ENCODE data around the gene C2orf92. TPM values are rescaled to one million over a fixed set of nuclear protein-coding genes. Genes with fewer than 3 reads are reported as not detected.

Gene C2orf92
- polyA plus RNA-seq = 0.56 and 2.0 TPM in 2 replicates

DNA sequence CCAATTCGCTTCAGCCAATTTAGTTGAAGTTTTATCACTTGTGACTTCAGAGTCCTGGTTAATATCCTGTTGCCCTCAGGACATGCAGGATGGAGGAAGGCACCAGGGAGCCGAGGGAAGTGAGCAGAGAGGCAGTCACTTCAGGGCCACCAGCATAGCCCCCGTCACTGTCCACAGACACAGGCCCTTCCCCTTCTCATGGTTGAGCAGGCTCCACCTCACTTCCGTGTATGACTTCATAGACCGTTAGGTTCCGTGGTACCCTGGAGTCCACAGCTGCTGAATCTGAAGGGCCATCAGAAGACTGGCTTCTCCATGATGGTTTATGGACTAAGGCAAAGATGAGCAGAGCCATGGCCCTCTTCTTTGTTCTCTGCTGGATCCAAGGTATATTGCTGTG, at the start of gene C2orf92:
TSS of gene C2orf92 (plus strand) at position 266 of the 400 bp plus-strand sequence. CDS start at position 342, 76 bp downstream.

DNA sequence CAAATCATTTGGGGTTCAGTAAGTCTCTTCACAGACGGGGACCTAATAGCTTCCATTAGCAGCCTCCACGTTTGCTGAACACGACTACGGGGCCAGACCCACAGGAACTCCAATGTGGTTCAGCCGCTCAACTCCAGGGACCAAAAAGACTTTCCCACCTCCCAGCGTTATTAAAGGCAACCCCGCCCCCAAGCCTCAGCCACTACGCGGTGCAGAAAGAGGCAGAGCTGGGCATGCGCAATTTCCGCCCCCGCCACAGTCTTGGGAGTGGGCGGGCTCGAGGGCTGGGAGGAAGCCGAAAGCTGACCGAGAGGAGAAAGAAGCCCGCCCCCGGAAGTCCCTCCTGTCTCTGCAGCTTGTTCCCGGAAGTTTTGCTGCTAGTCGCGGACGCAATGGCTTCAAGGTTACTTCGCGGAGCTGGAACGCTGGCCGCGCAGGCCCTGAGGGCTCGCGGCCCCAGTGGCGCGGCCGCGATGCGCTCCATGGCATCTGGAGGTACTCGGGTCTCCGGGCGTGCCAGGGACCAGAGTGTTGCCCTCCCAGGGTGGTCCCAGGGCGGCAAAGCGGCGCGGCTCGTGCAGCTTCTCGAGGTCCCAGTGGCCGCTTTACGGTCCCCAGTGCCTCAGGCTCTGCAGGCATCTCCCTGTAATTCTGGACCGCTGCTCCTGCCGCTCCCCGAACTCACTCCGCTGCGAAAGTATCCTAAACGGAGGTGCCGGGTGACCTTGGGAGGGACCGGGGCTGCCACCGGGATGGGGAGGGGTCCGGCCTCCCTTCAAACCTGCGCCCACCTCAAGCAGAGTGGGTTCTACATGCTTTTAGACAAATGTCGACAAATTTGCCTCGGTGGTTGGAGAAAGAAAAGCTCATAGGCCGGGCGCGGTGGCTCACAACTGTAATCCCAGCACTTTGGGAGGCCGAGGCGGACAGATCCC, 23.6 kb upstream of the C2orf92 start, which contains the start of gene COX5B:
TSS of gene COX5B (plus strand) at position 368 of the 935 bp plus-strand sequence. CDS start at position 393, 25 bp downstream.

DNA sequence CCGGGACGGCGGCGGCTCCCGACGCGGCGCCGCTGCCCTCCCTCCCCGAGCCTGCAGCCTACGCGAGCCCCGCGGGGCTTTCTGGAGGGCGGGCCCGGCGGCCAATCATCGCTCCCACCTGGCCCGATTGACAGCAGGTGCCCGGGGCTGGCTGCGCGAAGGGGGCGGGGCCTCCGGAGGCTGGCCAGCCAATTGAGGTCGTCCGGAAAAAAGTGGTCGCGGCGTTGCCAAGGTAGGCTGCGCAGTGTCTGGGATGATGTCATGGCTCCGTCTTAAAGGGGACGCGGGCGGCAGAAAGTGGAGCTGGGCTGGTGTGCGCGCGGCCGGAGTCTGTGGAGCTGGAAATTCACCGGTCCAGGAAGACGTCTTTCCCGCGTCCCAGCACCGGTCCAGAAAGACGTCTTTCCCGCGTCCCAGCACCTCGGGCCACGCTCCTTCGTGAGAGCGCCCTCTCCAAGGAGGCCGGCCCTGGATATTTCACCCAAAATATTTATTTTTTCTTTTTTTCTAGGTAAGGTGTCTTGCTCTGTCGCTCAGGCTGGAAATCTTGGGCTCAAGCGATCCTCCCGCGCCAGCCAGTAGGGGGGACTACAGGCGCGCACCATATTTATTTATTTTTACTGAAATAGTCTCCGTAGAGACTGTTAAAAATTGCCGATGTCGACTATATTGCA, 5.4 kb upstream of the C2orf92 start, which contains the start of gene ACTR1B:
TSS of gene ACTR1B (minus strand) at position 83 of the 674 bp plus-strand sequence. CDS start 154 bp downstream, outside the sequence.

DNA sequence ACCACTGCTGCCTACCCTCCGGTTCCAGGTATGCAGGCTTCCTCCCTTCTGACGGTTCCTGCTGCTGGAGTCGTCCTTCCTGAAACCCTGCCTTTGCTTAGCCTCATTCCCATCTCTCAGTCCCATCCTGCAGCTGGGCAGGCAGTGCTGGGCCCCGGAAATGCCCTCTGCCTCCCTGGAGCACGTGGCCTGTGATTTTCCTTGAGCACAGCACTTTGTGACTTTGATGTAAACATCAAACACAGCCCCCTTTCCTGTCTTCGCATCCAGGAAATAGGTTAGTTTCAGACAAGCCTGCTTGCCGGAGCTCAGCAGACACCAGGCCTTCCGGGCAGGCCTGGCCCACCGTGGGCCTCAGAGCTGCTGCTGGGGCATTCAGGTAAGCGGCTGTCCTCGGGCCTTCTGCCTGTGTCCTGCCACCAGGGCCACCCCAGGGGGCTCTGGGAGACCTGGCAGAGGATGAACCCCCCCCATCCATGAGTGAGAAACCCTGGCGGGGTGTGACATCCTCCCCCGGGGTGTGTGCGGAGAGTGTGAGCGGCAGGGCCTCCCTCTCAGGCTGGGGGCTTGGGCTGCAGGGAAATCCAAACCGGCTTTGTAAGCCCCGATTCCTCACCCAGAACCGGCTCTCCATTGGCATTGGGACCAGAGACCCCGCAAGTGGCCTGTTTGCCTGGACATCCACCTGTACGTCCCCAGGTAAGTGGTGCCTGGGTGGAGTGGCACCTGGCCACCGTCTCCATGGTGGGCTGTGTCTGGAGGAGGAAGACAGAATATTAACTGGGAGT, 44.0 kb downstream of the C2orf92 start, which contains the start of gene ZAP70:
TSS of gene ZAP70 (plus strand) at position 281 of the 788 bp plus-strand sequence. CDS start 10,461 bp downstream, outside the sequence.

Other genes with a start within 250 kb of the C2orf92 start
- 10.6 and 16.6 TPM in 2 replicates for gene ANKRD36B, start 79.8 kb upstream of the C2orf92 start, polyA plus RNA-seq
- 769 and 784 TPM in 2 replicates for gene COX5B, start 23.7 kb upstream of the C2orf92 start, polyA plus RNA-seq
- 5.9 and 7.6 TPM in 2 replicates for gene ACTR1B, start 5.7 kb upstream of the C2orf92 start, polyA plus RNA-seq
- not detected in 2 replicates for gene ZAP70, start 43.9 kb downstream of the C2orf92 start, polyA plus RNA-seq